GM08714 (cell line): ENCODE results near the gene CPNE5.
"Not testable (repeated sequence)": the region's sequence is repeated elsewhere in the genome, so short reads cannot be mapped to it uniquely, and the experiment has no call there.

Experiments used
- H3K4me3 ChIP-seq: fragments of 200-500 bp; sonication (Bioruptor generic); 2 replicates; pipeline ENCODE4 v1.5.1; 2014; ENCODE audit warnings: mild to moderate bottlenecking, low read length, inconsistent platforms
- ZNF274 ChIP-seq: IDR thresholded peaks from 2 replicates; pipeline ENCODE4 v1.6.1; 2012; ENCODE audit warnings: mild to moderate bottlenecking, low read depth, low read length

CPNE5 gene

DNA sequence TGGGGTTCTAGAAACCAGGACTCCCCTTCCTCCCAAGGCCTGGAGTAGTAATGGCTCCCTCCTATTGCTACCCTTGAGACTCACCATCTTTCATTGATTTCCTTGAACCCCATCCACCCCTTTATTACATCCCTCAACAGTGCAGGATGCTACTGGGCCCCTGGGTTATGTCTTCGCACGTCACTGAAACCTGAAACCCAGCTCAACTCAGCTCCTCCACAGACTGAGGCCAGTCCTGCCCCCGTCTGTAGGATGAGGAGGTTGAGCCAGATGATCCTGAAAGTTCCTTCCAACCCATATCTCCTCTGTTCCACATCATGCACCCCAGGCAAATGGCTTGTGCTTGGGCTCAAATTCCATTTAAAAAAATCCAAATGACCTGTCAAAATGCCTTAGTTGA is 21.4 kb downstream of the CPNE5 start:
- H3K4me3 ChIP-seq, result no peak overlapping the region
- no peak for TF ChIP-seq ZNF274

DNA sequence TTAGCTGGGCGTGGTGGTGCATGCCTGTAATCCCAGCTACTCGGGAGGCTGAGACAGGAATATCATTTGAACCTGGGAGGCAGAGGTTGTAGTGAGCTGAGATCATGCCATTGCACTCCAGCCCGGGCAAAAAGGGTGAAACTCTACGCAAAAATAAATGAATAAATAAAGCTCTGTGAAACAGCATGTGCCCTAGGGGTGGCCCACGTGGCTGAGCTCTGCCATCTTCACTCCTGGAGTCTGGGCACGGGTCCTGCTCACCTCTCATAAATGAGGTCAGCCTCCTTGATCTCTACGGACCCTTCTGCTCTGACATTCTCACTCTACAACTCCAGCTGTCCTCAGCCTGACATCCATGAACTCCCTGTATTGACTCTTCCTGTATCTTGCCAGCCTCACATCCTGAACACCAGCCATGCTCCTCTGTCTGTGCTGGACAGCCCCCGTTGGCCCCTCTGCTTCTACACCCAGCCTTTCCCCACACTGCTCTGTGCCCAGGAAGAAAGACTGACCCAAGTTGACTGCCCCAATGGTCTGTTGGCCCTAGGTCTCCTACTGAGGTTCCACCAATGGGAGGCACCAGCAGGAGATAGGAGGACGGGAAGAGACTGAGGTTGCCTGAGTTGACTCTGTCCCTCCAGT is 21.9 kb downstream of the CPNE5 start:
- TF ChIP-seq ZNF274, result no peak

DNA sequence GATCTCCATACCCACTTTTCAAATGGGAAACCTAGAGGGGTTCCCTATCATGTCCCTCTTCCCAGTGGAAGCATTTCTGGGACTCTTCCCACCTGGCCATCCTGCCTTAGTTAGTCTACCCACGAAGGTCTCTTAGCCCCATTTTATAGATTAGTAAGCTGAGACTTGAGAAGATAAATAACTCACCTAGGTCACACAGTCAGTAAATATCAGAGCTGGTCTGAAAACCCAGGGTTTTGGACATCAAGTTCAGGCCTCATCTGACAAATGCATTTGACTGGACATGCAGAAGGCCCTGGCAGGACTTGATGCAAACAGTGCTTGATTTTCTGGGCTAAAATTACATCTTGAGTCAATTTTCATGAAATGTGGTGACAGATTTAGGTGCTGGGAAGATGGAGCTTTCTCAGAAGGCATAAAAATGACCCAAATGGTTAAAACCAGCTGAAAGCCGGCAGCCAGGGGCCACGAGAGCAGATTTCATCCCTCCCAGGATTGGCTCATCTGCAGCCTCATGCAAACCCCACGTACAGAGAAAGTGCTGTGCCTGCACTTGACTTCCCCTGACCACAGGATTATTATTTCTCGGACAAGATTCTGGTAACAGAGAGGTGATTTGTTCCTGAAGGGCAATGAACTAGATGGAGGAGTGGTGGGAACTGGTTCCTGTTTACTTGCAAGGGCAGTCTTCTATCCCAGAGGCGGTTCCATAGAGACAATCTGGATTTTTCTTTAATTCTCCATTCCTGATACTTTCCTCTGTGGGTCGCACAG is 23.1 kb downstream of the CPNE5 start:
- TF ChIP-seq ZNF274, result no peak
- H3K4me3 ChIP-seq, result no peak overlapping the region

More for the DNA sequence above, 21.9 kb downstream of the CPNE5 start:
- H3K4me3 ChIP-seq, result no peak overlapping the region

DNA sequence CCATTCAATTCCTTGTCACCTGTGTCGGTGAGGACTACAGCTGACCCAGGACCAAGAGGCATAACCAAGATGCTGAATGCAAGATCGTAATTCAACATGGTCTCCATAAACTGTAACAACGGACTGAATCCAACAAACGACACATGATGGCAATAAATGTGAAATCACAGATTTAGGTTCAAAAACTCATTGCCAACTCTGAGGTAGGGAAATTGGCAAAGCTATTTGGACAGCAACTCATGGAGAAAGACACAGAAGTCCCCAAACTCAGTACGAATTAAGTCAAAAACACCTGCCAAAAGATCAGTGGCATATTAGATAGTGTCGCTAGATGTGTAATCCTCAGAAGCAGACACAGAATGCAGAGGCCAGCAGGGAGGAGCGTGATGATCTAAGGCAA is 25.0 kb downstream of the CPNE5 start:
- TF ChIP-seq ZNF274, result no peak
- no peak overlapping the region for H3K4me3 ChIP-seq

DNA sequence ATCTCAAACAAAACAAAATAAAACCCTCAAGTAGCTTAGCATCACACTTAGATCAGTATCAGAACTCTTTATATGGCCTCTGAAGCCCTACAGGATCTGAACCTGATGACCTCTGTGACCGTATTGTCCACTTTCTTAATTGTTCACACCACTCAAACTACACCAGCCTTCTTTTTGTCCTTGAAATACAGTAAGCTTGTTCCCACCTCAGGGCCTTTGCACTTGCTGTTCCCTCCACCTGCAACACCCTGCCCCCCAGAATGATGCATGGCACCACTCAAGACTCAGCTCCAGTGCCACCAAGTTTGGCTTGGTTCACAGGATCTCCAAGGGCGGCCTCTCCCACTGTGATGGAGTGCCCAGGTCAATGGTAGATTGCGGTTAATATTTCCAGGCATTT is 25.7 kb downstream of the CPNE5 start:
- TF ChIP-seq ZNF274, result no peak
- H3K4me3 ChIP-seq, result no peak overlapping the region

DNA sequence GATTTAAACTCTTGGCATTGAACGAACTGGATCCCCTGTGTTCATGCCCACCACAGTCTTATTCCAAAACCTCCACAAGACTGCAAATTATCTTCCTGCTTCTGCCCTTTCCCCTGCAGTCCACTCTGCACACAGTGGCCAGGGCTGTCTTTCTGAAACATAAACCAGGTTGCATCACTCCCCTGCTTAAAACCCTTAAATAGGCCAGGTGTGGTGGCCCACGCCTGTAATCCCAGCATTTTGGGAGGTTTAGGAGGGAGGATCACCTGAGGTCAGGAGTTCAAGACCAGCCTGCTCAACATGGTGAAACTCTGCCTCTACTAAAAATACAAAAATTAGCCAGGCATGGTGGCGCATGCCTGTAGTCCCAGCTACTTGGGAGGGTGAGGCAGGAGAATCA is 26.2 kb downstream of the CPNE5 start:
- not testable (repeated sequence) for H3K4me3 ChIP-seq

DNA sequence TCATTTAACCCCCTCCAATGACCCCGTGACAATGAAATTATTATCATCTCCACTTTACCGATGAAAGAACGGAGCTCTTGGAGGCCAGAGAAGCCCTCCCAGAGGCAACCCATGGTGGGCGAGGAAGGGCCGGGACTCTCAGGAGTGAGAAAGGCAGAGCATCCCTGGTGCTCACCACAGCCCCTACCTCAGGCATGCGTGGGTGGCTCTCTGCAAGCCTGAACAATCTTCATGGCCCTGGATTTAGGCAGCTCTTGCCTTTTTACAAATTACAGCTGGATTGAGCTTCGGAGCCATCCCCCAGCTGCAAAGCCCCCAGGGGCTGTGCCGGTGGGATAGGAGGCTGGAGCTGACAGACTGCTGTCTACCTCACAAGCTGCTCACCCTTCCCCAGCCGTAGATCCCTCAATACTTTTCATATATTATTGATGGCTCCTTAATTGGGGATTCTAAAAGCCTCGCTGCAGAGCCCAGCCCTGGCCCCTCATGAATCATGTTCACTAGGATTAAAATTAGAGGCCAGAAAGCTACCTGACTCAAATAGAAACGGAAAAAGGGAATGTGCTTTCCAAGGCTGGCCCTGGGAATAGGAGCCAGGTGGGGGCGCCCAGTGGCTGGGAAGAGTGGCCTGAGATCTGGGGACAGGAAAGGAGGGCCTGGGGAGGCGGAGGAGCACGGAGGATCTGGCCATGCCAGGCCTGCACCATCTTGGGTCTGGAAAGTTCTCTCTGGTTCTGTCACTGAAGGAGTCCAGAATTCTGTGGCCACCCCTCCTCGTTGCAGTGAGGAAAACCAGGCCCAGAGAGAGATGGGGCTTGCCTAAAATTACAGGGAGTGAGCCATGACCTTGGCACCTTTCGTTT is 29.1 kb downstream of the CPNE5 start:
- H3K4me3 ChIP-seq, result no peak overlapping the region
- TF ChIP-seq ZNF274, result no peak

DNA sequence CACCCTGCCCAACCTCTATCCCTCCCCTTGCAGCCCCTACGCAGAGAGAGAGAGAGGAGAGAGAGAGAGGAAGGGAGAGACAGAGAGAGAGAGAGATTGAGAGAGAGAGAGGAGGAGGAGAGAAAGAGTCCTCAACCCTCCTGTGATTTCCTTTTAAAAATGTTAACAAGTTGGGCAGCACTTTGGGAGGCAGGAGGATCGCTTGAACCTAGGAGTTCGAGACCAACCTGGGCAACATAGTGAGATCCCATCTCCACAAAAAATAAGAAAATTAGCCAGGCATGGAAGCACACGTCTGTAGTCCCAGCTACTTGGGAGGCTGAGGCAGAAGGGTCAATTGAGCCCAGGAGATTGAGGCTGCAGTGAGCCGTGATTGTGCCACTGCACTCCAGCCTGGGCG is 30.1 kb downstream of the CPNE5 start:
- no peak for TF ChIP-seq ZNF274

DNA sequence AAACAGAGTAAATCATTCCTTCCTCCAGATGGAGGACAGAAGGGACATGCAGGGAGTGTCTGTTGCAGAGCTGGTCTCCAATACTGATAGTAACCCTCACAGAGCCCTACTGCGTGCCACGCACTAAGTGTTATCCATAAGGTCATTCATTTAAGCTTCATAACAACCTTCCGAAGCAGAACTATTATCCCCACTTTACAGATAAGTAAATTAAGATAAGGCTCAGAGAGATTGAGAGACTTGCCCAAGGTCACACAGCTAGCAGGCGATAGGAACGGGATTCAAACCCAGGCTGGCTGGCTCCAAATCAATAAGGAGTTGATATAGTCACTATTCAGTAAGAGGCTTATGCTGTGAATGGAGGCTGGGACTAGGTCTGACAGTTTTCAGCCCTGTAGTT is 30.6 kb downstream of the CPNE5 start:
- no peak for TF ChIP-seq ZNF274
- no peak overlapping the region for H3K4me3 ChIP-seq

More for the DNA sequence above, 30.1 kb downstream of the CPNE5 start:
- no peak overlapping the region for H3K4me3 ChIP-seq

DNA sequence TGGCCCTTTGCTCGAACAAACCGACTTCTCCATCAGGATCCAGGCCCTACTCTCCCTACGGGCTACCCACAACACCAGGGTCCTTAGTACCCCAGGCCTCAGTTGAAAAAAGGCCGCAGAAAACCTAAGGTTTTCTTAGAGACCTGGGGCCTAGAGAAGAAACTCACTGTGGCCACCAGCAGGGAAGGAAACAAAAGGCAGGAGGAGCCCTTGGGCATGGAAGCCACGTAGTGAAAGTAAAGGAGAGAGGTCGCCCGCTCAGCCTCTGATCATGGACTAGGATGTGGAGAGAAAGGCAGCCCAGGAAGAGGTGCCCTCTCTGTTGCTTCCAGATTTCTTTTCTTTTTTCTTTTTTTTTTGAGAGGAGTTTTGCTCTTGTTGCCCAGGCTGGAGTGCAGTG is 31.5 kb downstream of the CPNE5 start:
- no peak for TF ChIP-seq ZNF274
- H3K4me3 ChIP-seq, result no peak overlapping the region

DNA sequence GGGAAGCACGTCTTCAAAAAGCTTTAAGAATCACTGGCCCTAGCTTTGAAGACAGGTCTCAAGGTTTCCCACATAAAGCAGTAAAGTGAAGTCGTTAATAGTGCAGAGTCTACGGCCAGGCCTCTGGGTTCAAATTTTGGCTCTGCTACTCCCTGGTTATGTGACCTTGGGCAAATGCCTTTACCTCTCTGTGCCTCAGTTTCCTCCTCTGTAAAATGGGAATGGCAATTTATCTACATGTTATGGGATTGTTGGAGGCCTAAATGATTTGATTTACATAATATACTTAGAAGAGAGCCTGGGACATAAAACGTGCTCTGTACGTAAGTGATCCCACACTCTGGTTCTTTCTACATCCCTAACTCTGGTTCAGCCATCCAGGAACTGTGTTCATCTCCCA is 32.1 kb downstream of the CPNE5 start:
- TF ChIP-seq ZNF274, result no peak
- no peak overlapping the region for H3K4me3 ChIP-seq

DNA sequence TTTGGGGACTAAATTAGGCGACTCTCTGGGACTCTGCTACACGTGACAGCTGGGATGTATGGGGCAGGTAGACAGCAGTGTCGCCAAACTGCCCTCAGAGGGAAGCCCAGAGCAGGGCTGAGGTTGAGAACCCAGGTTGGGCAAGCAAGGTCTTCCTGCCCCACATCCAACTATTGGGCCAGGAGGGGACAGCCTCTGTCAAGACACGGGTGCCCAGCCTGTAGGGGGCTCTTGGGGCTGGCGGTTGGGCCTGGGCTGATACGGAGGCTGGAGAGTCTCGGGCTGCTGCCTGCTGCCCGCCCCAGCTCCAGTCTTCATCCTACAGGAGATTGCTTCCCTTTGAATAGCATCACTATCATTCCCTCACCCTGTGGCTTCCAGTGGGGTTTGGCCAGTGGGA is 33.3 kb downstream of the CPNE5 start:
- TF ChIP-seq ZNF274, result no peak

DNA sequence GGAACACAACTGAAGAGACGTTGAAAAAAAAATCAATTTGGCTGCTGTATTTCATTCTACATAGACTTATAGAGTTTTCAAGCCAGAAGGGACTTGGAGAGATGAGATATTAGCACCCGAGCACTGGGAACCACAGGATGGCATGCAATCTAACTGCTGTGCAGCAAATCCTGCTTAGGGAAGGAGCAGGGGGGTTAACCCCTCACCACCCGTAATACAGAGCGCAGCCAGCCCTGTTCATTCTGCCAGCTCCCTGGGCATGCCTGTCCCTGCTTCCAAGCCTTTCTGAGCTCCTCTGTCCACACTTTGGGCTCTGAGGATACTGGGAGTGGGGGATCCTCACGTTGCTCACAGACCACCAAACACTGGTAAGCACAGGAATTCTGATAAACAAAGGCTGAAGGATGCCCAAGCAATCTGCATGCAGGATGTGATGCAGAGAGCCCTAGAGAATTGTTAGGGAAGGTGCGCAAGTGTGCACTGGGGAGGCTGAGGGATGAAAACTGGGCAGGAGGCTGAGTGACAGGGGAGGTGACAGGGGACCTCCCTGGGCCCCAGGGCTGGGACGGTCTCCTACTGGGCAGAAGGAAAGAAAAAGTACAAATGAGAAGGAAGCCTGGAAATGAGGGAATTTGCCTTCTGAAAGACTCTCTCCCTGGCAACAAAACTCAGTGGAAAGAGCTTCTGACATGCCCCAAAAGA is 34.0 kb downstream of the CPNE5 start:
- no peak for TF ChIP-seq ZNF274
- H3K4me3 ChIP-seq, result no peak overlapping the region

More for the DNA sequence above, 33.3 kb downstream of the CPNE5 start:
- no peak overlapping the region for H3K4me3 ChIP-seq

DNA sequence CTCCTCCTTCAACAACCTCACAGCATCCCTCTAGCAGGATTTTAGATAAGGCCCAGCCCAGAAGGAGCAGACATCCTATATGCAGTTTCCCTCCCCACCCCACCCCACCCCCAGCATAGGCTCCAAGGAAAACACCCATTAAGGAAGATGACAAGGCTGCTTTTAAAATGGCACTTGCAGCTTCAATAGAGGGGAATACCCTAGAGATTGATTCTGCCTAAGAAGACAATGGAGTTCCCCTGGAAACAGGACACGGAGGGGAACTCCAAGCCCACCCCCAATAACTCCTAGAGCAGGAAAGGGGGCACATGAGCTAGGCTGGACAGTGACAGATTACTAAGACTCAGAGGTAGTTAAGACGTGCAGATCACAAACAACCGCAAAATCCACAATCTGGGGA is 34.7 kb downstream of the CPNE5 start:
- H3K4me3 ChIP-seq, result no peak overlapping the region
- no peak for TF ChIP-seq ZNF274

DNA sequence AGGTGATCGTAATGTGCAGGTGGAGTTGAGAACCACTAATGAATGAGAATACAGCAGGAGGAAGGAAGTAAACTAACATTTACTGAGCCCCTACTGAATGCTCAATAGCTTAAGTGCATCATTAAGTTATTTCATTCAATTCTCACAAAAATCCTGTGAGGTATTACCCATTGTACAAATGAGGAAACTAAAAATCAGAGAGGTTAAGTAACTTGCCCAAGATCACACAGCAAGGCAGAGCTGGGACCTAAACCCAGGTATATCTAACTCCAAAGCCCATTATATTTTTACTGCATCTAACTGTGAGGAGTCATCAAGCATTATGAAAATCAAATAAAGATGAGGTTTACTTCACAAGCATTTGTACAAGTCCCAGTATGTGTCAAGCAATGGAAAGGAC is 35.3 kb downstream of the CPNE5 start:
- no peak overlapping the region for H3K4me3 ChIP-seq
- TF ChIP-seq ZNF274, result no peak
